IMR-90 (cell line): ENCODE measurements around the gene LMO2. TPM values are rescaled to one million over a fixed set of nuclear protein-coding genes. Genes with fewer than 3 reads are reported as not detected.

ENCODE experiments used
- ATAC-seq: fragments of 200-7000 bp; cut with Tn5 transposase; 2 replicates; pipeline ENCODE4 v1.9.1; 2020; ENCODE audit warnings: low read depth, mild to moderate bottlenecking, moderate library complexity
- BruUV-seq: library from RNA; stranded (reverse); fragments of 400-500 nt; replicated peaks from 2 replicates; lab custom pipeline; 2021; lab: Mats Ljungman, UMichigan
- CTCF ChIA-PET: fragments of 300-600 bp; formaldehyde crosslinking; extraction: SDS; loops from one replicate; lab custom pipeline; 2021; ENCODE audit warnings: antibody characterized with exemption; lab: Yijun Ruan, JAX
- POLR2A ChIA-PET: fragments of 300-600 bp; sonication (Branson Sonifier 250); formaldehyde crosslinking; loops from one replicate; lab custom pipeline; 2022; ENCODE audit warnings: antibody characterized with exemption; ENCODE audit not compliant: unreplicated experiment; lab: Charles Lee
- DNase-seq: peaks from one replicate; pipeline ENCODE4 v3.0.0; 2013
- H2AFZ ChIP-seq: replicated peaks from 2 replicates; pipeline ENCODE3; 2013; ENCODE audit warnings: low read length, mild to moderate bottlenecking; ENCODE audit not compliant: poor library complexity
- H2AK5ac ChIP-seq: 2 replicates; pipeline ENCODE4 v1.6.1; 2013; ENCODE audit warnings: low read depth, low read length, inconsistent platforms
- H2AK9ac ChIP-seq: replicated peaks from 2 replicates; pipeline ENCODE3; 2013; ENCODE audit warnings: mild to moderate bottlenecking, low read depth, low read length, moderate library complexity; ENCODE audit not compliant: poor library complexity
- H2BK120ac ChIP-seq: 2 replicates; pipeline ENCODE4 v1.6.1; 2013; ENCODE audit warnings: low read depth, low read length, inconsistent platforms
- H2BK15ac ChIP-seq: 3 replicates; pipeline ENCODE4 v1.6.1; 2013; ENCODE audit warnings: low read depth, low read length, inconsistent platforms
- H2BK20ac ChIP-seq: 2 replicates; pipeline ENCODE4 v1.6.1; 2013; ENCODE audit warnings: low read depth, mild to moderate bottlenecking, inconsistent platforms, low read length, moderate library complexity
- H2BK5ac ChIP-seq: 2 replicates; pipeline ENCODE4 v1.6.1; 2013; ENCODE audit warnings: mild to moderate bottlenecking, low read depth, low read length, inconsistent platforms; ENCODE audit not compliant: poor library complexity, severe bottlenecking
- H3K14ac ChIP-seq: replicated peaks from 2 replicates; pipeline ENCODE4 v1.6.1; 2013; ENCODE audit warnings: low read depth, low read length, inconsistent platforms
- H3K18ac ChIP-seq: 2 replicates; pipeline ENCODE4 v1.6.1; 2013; ENCODE audit warnings: low read depth, low read length, control low read depth
- H3K23ac ChIP-seq: 2 replicates; pipeline ENCODE4 v1.6.1; 2013; ENCODE audit warnings: low read depth, low read length, inconsistent platforms
- H3K27ac ChIP-seq: 2 replicates; pipeline ENCODE4 v1.5.1; 2013; ENCODE audit warnings: mild to moderate bottlenecking, control low read depth, low read length; ENCODE audit not compliant: insufficient read depth
- H3K27me3 ChIP-seq: 2 replicates; pipeline ENCODE4 v1.6.1; 2013; ENCODE audit warnings: low read length; ENCODE audit not compliant: control insufficient read depth, insufficient read depth
- H3K36me3 ChIP-seq: 2 replicates; pipeline ENCODE4 v1.6.1; 2013; ENCODE audit warnings: low read length, mixed read lengths; ENCODE audit not compliant: control insufficient read depth, insufficient read depth
- H3K4ac ChIP-seq: 2 replicates; pipeline ENCODE4 v1.6.1; 2013; ENCODE audit warnings: low read depth, low read length, inconsistent platforms
- H3K4me1 ChIP-seq: 2 replicates; pipeline ENCODE4 v1.6.1; 2013; ENCODE audit warnings: low read length, mixed read lengths; ENCODE audit not compliant: control insufficient read depth, insufficient read depth
- H3K4me2 ChIP-seq: 2 replicates; pipeline ENCODE4 v1.6.1; 2013; ENCODE audit warnings: low read depth, mild to moderate bottlenecking, control low read depth, low read length, moderate library complexity
- H3K4me3 ChIP-seq: 2 replicates; pipeline ENCODE4 v1.5.1; 2013; ENCODE audit warnings: low read depth, mild to moderate bottlenecking, control low read depth, low read length, moderate library complexity; ENCODE audit not compliant: insufficient read depth
- H3K56ac ChIP-seq: 2 replicates; pipeline ENCODE4 v1.6.1; 2013; ENCODE audit warnings: low read length, inconsistent platforms; ENCODE audit not compliant: insufficient read depth; ENCODE audit errors: extremely low read depth
- H3K79me1 ChIP-seq, 2 experiments: 2 replicates each; pipeline ENCODE4 v1.6.1; 2013; ENCODE audit warnings: low read length in 2 of 2, inconsistent platforms in 1 of 2, low read depth in 1 of 2
- H3K9ac ChIP-seq: 2 replicates; pipeline ENCODE4 v1.6.1; 2013; ENCODE audit warnings: low read depth, low read length, control low read depth
- H3K9me1 ChIP-seq: 2 replicates; pipeline ENCODE4 v1.6.1; 2013; ENCODE audit warnings: low read length, inconsistent platforms; ENCODE audit not compliant: insufficient read depth
- H3K9me3 ChIP-seq: 2 replicates; pipeline ENCODE4 v1.6.1; 2013; ENCODE audit warnings: low read length; ENCODE audit not compliant: control insufficient read depth, insufficient read depth
- H4K20me1 ChIP-seq: 2 replicates; pipeline ENCODE4 v1.6.1; 2013; ENCODE audit warnings: low read length, inconsistent platforms; ENCODE audit not compliant: insufficient read depth
- H4K5ac ChIP-seq: 2 replicates; pipeline ENCODE4 v1.6.1; 2013; ENCODE audit warnings: mild to moderate bottlenecking, low read depth, low read length, control low read depth
- H4K8ac ChIP-seq, 2 experiments: 2 replicates each; pipeline ENCODE4 v1.6.1; 2013; ENCODE audit warnings: low read depth in 2 of 2, low read length in 2 of 2, control low read depth in 1 of 2, inconsistent platforms in 1 of 2
- H4K91ac ChIP-seq: 2 replicates; pipeline ENCODE4 v1.6.1; 2013; ENCODE audit warnings: low read depth, low read length, inconsistent platforms; ENCODE audit not compliant: insufficient read depth
- BHLHE40 ChIP-seq: fragments of 150-350 bp; IDR thresholded peaks from 2 replicates; pipeline ENCODE4 v1.6.1; 2016; ENCODE audit warnings: mild to moderate bottlenecking, low read depth, low read length
- CEBPB ChIP-seq: IDR thresholded peaks from 2 replicates; pipeline ENCODE4 v1.6.1; 2012; ENCODE audit warnings: low read depth, low read length, improper control_type of control experiment
- CHD1 ChIP-seq: IDR thresholded peaks from 2 replicates; pipeline ENCODE4 v1.6.1; 2012; ENCODE audit warnings: low read depth, low read length, improper control_type of control experiment
- ELK1 ChIP-seq: fragments of 150-350 bp; IDR thresholded peaks from 2 replicates; pipeline ENCODE4 v1.6.1; 2016; ENCODE audit warnings: low read depth, mild to moderate bottlenecking, low read length, moderate library complexity, borderline replicate concordance
- MAFK ChIP-seq: IDR thresholded peaks from 2 replicates; pipeline ENCODE4 v1.6.1; 2012; ENCODE audit warnings: low read depth, low read length, improper control_type of control experiment
- POLR2A ChIP-seq: IDR thresholded peaks from 2 replicates; pipeline ENCODE4 v1.6.1; 2012; ENCODE audit warnings: mild to moderate bottlenecking, low read depth, low read length
- RFX5 ChIP-seq: IDR thresholded peaks from 2 replicates; pipeline ENCODE4 v1.8.0; 2012; ENCODE audit warnings: low read depth, mild to moderate bottlenecking, low read length, moderate library complexity
- USF2 ChIP-seq: fragments of 150-350 bp; IDR thresholded peaks from 2 replicates; pipeline ENCODE4 v1.6.1; 2017; ENCODE audit warnings: mild to moderate bottlenecking, antibody characterized with exemption, low read length, low read depth
- WGBS, 2 experiments: methylation state at CpG; one replicate each; pipeline versions ENCODE4 v1.1.5 to v1.1.7; 2013; ENCODE audit warnings: missing lambda C conversion rate in 2 of 2; ENCODE audit not compliant: insufficient read length in 1 of 2; ENCODE audit errors: extremely low coverage in 2 of 2; 5-methylcytosine and 5-hydroxymethylcytosine counted together
- dilution Hi-C: fragments of 300-500 bp; cut with HindIII; formaldehyde crosslinking; loops from one replicate; pipeline ENCODE4 v1.14.3; 2018; ENCODE audit warnings: low sequenced_read_pairs; ENCODE audit not compliant: unreplicated experiment
- in situ Hi-C: fragments of 300-500 bp; cut with MboI; formaldehyde crosslinking; loops from 3 replicates; pipeline ENCODE4 v1.14.3; 2019; ENCODE audit warnings: low sequenced_read_pairs, inconsistent platforms, mixed read lengths
- intact Hi-C: fragments of 100-400 bp; cut with micrococcal nuclease; formaldehyde crosslinking; loops from 2 replicates; pipeline ENCODE4 v1.10.0; 2022
- polyA plus RNA-seq, 3 experiments: library from polyadenylated mRNA; depleted of rRNA; stranded (reverse); fragments of >200 nt; gene quantifications; 2 replicates each; pipeline ENCODE4 v1.2.3, GENCODE V29; 2012; ENCODE audit warnings: low replicate concordance in 1 of 3
- total RNA-seq: library from RNA; depleted of rRNA; stranded (reverse); fragments of >200 nt; gene quantifications from 2 replicates; pipeline ENCODE4 v1.2.3, GENCODE V29; 2012
- TF ChIP-seq, protein P1 (sequence below): conservative IDR thresholded peaks from 2 replicates; pipeline ENCODE4 v1.5.1; 2012; ENCODE audit warnings: mild to moderate bottlenecking, low read depth, low read length, improper control_type of control experiment

LMO2 gene
- total and polyA plus RNA-seq, 2 of the 4 experiments (the other 2 are of a cell fraction): not detected

GRCh38 chr11:33842236-33842915 is 49.5 kb downstream of the LMO2 start:
- Histone ChIP-seq H3K9me1 (no peaks in the 10 kb centered on the region), H3K18ac (no peak overlapping the region), H3K14ac (no peak overlapping the region), H3K27me3 (peaks cover 39% of the 10 kb centered on the region), H3K4me2 (no peak overlapping the region), H3K9me3 (no peaks in the 10 kb centered on the region), H3K4me1 (no peaks in the 10 kb centered on the region), H3K4ac (no peak overlapping the region), H3K36me3 (no peaks in the 10 kb centered on the region), H2BK15ac (no peak overlapping the region), H3K4me3 (no peak overlapping the region), H4K8ac (no peak overlapping the region), H3K56ac (no peak overlapping the region), H2BK5ac (no peak overlapping the region), H4K5ac (no peak overlapping the region), H3K9ac (no peak overlapping the region), H4K20me1 (no peaks in the 10 kb centered on the region), H2AK5ac (no peak overlapping the region), H2BK120ac (no peak overlapping the region), H4K91ac (no peak overlapping the region), H2AK9ac (no peak overlapping the region), H3K27ac (no peak overlapping the region), H2BK20ac (no peak overlapping the region), H2AFZ (no peak overlapping the region), H3K79me1 (no peaks in the 10 kb centered on the region), H3K23ac (no peak overlapping the region)
- BruUV-seq: no TSS peak
- POLR2A ChIA-PET: no interaction called here
- TF ChIP-seq USF2 (no peak), CEBPB (no peak), ELK1 (no peak), MAFK (no peak), POLR2A (no peak), CHD1 (no peak), BHLHE40 (no peak), RFX5 (no peak)
- TF ChIP-seq, protein P1, sequence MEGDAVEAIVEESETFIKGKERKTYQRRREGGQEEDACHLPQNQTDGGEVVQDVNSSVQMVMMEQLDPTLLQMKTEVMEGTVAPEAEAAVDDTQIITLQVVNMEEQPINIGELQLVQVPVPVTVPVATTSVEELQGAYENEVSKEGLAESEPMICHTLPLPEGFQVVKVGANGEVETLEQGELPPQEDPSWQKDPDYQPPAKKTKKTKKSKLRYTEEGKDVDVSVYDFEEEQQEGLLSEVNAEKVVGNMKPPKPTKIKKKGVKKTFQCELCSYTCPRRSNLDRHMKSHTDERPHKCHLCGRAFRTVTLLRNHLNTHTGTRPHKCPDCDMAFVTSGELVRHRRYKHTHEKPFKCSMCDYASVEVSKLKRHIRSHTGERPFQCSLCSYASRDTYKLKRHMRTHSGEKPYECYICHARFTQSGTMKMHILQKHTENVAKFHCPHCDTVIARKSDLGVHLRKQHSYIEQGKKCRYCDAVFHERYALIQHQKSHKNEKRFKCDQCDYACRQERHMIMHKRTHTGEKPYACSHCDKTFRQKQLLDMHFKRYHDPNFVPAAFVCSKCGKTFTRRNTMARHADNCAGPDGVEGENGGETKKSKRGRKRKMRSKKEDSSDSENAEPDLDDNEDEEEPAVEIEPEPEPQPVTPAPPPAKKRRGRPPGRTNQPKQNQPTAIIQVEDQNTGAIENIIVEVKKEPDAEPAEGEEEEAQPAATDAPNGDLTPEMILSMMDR: no peak
- dilution Hi-C loops (no loop called here), in situ Hi-C loops (no loop called here), intact Hi-C loops (no loop called here)
- CTCF ChIA-PET: interaction anchor here (1.0 kb wide), 1 partner anchor 129 kb away, joined by 4 read pairs; no protein-coding TSS in a partner anchor
- 55% methylated on average over 6 of the region's 13 CpGs; no CpG with 5 or more reads in 1 of the 2 experiments for WGBS, 2 experiments
- DNase-seq: no peak
- ATAC-seq: no peak
